GM10266 (cell line): ENCODE measurements around the gene LRRC28.
A peak's percentile ranks its signal among the peaks of the same experiment; 100 is the strongest.

Experiments
- DNase-seq: peaks from one replicate; pipeline ENCODE4 v3.0.0; 2012; ENCODE audit errors: extremely low spot score
- CTCF ChIP-seq: IDR thresholded peaks from 2 replicates; pipeline ENCODE4 v1.5.1; 2012; ENCODE audit warnings: mild to moderate bottlenecking, low read depth; ENCODE audit not compliant: control insufficient read depth, insufficient read depth; ENCODE audit errors: missing control alignments

LRRC28 gene

GRCh38 chr15:99341786-99342185, 90.5 kb downstream of the LRRC28 start:
- no peak for DNase-seq
- no peak for TF ChIP-seq CTCF

GRCh38 chr15:99343208-99343607, 91.9 kb downstream of the LRRC28 start:
- no peak for TF ChIP-seq CTCF
- no peak for DNase-seq

GRCh38 chr15:99343881-99344551, 92.7 kb downstream of the LRRC28 start:
- peak; percentile 19 for TF ChIP-seq CTCF
- no peak for DNase-seq

- no peak for TF ChIP-seq CTCF
- no peak for DNase-seq
These were observed 93.4 kb downstream of the LRRC28 start for GRCh38 chr15:99344639-99345038.

GRCh38 chr15:99345242-99345641, 94.0 kb downstream of the LRRC28 start:
- no peak for DNase-seq
- no peak for TF ChIP-seq CTCF

- TF ChIP-seq CTCF, result no peak
- no peak for DNase-seq
These were observed 94.7 kb downstream of the LRRC28 start for GRCh38 chr15:99345832-99346462.

GRCh38 chr15:99347574-99347973, 96.3 kb downstream of the LRRC28 start:
- TF ChIP-seq CTCF, result no peak

More at GRCh38 chr15:99347574-99347973, 96.3 kb downstream of the LRRC28 start:
- DNase-seq, result no peak
